Measurements from ENCODE around the gene CHST11. TPM values are rescaled to one million over a fixed set of nuclear protein-coding genes. Genes with fewer than 3 reads are reported as not detected.

CHST11 gene
- total RNA-seq, 1 donor from 2014 or later: 3.4 TPM

DNA sequence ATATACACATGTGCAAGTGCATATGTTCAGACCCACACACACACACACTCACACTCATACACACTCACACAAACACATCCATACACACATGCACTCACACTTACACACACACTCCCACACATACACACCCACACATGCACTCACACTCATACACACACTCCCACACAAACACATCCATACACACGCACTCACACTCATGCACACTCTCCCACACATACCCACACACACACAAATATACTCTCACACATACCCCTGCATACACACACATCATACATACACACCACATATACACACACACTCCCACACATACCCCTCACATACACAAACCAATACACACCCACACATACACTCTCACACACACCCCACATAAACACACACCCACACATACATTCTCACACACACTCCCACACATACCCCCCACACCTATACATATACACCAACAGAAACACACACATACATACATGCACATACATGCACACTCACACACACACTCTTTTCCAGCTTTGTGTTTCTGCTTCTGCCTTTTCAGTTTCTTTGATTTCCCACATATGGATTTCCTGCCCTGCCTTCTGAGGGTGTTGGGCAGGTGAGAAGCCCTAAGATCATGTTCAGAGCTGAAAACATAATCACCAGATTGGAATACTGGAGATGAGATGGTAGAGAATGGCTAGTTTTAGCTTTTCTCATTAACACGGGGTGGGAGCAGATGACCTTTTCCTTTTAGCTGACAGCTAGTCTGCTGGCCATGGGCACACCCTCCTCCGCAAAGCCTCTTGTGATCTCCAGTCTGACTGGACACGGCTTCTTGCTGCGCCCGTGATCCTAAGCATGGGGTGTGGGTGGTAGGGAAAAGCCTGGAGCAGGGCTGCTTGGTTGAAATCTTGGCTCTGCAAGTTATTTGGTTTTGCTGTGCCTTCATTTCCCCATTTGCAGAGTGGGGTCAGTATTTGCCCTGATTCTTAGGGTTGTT, 214.0 kb downstream of the CHST11 start:
- intact Hi-C loops (cut with micrococcal nuclease): no loop called here
- DNase-seq (no peak), ATAC-seq (no peak)

GRCh38 chr12:104671409-104672095, 214.8 kb downstream of the CHST11 start:
- intact Hi-C loops (cut with micrococcal nuclease): no loop called here
- peak; percentile 34 for ATAC-seq
- peak; percentile 80 for DNase-seq

DNA sequence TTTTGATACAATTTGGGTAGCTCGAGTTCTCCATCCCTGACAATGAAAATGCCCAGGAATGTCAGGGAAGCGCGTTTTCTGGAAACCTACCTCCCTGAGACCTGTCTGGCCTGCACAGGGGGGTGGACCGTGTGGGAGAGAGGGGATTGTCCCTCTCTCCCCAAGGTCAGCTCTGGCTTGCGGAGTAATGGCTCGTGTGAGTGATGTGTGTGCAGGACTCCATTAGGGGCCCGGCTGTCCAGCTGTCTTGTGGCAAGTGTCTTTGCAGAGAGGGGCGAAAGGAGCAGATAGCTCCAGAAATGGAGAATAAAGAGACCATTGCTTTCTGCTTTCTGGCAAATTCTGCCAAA, 215.3 kb downstream of the CHST11 start:
- ATAC-seq: no peak
- no peak for DNase-seq
- intact Hi-C loops (cut with micrococcal nuclease): no loop called here

- intact Hi-C loops (cut with micrococcal nuclease): no loop called here
These were observed 215.9 kb downstream of the CHST11 start for GRCh38 chr12:104672501-104673265.

GRCh38 chr12:104673294-104673693, 216.5 kb downstream of the CHST11 start:
- ATAC-seq (no peak), DNase-seq (no peak)
- intact Hi-C loops (cut with micrococcal nuclease): no loop called here

More at GRCh38 chr12:104672501-104673265, 215.9 kb downstream of the CHST11 start:
- peak; percentile 62 for ATAC-seq
- peak; percentile 52 for DNase-seq

DNA sequence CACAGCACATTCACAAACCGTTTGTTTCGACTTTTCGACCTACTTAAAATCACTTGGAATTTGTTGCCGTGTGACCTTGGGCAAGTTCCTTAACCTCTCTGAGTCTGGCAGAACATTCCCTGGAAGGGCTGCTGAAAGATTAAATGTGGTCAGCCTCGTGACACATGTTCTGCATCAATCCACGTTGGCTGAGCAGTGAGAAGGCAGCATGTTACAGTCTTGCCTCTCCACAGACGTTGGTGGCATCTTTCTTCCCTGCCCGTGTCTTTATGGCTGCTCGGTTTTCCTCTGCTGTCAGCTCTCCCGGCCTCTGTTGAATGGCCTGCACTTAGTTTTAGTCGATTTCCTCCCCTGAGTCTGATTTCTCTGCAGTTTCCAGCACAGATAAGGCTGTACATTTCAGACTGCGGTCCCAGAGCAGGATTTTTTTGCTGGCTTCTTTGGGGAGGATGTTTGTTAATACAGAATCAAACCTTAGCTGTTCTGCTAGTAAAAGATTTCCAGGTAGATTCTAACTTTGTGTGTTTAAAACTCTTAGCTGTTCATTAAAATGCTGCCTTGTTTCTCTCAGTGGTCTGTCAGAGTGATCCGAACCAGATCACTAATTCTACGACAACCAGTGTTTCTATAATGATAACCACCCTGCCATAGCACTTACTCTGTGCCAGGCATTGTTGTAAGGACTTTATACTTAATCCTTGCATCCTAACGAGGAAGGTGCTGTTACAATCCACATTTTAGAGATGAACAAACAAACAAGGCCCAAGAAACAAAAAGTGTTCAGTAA, 217.1 kb downstream of the CHST11 start:
- ATAC-seq: peak; percentile 3

DNA sequence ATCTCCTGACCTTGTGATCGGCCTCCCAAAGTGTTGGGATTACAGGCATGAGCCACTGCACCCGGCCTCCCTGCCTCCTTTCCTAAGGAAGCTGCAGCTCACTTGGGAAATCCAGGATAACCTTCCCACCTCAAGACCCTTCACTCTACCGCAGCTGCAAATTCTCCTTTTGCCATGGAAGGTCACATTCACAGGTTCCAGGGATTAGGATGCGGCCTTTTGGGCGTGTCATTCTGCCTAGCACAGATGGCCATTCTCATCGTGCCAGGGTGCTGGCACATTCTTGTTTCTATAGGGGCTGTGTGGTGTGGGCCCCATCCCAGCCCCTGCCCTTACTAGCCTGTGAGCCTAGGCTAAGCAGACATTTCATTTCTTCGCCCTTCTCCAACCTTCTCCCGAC, 219.9 kb downstream of the CHST11 start:
- intact Hi-C loops (cut with micrococcal nuclease): no loop called here
- no peak for ATAC-seq
- no peak for DNase-seq

More for the DNA sequence above, 217.1 kb downstream of the CHST11 start:
- intact Hi-C loops (cut with micrococcal nuclease): no loop called here
- DNase-seq: no peak

GRCh38 chr12:104677441-104678089, 220.8 kb downstream of the CHST11 start:
- intact Hi-C loops (cut with micrococcal nuclease): no loop called here
- ATAC-seq (no peak), DNase-seq (no peak)

- no peak for ATAC-seq
- intact Hi-C loops (cut with micrococcal nuclease): no loop called here
These were observed 223.3 kb downstream of the CHST11 start for GRCh38 chr12:104680070-104680469.

GRCh38 chr12:104680491-104680890, 223.7 kb downstream of the CHST11 start:
- no peak for DNase-seq

More at GRCh38 chr12:104680070-104680469, 223.3 kb downstream of the CHST11 start:
- no peak for DNase-seq

DNA sequence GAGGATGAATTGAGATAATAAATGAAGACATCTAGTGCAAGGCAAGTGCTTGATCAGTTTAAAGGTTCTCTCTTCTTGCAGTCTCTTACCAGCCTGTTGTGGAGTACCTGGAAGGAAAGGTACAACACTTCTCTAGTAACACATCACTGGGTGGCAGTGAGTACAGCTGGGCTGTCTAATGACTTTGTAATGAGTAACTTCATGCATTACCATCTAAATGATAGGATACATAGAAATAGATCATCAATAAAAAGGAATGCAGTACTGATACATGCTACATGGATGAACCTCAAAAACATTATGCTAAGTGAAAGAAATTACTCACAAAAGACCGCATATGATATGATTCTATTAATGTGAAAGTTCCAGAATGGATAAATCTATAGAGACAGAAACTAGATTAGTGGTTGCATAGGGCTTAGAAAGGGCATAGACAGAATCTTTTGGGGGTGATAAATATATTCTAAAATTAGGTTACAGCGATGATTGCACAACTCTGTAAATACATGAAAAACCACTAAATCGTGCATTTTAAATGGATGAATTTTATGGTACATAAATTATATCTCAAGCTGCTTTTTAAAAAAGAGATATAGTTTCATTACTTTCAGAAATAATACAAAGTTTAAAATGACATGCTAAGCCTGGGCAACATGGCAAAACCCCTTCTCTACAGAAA, 224.4 kb downstream of the CHST11 start:
- ATAC-seq (no peak), DNase-seq (no peak)
- intact Hi-C loops (cut with micrococcal nuclease): no loop called here

More at GRCh38 chr12:104680491-104680890, 223.7 kb downstream of the CHST11 start:
- intact Hi-C loops (cut with micrococcal nuclease): no loop called here
- ATAC-seq: no peak

DNA sequence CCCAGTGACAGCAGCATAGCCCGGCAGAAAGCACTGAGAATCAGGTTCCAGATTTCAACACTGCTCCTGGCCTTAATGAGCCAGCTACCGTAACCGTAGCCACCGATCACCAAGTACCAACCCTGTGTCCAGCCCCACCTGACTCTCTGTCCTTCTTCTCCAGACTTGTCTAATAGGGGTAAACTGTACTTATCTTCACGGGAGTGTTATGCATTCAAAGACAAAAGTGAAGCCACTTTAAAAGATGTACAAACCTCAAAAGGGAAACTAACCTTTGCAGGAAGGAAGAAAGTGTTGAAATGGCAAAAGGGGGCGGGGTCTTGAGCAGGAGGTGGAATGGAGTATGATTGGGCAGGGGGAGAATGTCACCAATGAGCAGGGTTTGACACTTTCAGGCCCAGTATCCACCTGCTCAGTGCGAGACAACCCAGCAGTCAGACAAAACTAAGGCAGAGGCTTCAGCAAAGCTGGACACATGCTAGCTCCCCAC, 226.1 kb downstream of the CHST11 start:
- ATAC-seq (peak; percentile 32), DNase-seq (no peak)
- intact Hi-C loops (cut with micrococcal nuclease): no loop called here

GRCh38 chr12:104683831-104684503, 227.2 kb downstream of the CHST11 start:
- intact Hi-C loops (cut with micrococcal nuclease): no loop called here
- ATAC-seq (peak; percentile 92), DNase-seq (no peak)

DNA sequence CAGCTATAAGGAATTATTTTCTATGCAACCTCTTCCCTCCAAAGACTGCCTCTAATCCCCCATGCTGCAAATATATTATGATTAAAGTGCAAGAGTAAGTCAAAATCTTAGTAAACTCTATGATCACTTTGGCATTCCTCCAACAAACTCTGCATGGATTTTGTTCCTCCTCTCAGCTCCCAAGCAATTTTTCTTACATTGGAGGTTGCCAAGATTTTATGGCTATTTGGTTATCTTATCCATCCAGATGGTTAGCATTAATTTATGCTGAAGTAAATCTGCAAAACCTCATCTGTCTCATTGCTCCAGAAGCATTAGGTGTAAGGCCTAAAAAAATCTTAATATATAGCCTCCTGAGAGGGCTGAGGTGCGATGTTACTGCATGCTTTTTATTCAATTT, 228.1 kb downstream of the CHST11 start:
- intact Hi-C loops (cut with micrococcal nuclease): no loop called here
- ATAC-seq (no peak), DNase-seq (no peak)

- intact Hi-C loops (cut with micrococcal nuclease): no loop called here
- no peak for ATAC-seq
- DNase-seq: no peak
These were observed 228.6 kb downstream of the CHST11 start for GRCh38 chr12:104685366-104685765.

GRCh38 chr12:104686196-104686595, 229.4 kb downstream of the CHST11 start:
- DNase-seq: no peak
- ATAC-seq: no peak
- intact Hi-C loops (cut with micrococcal nuclease): no loop called here
